ENCODE data around the gene SLC22A2.

Gene SLC22A2

GRCh38 chr6:160167604-160168399, 90.8 kb downstream of the SLC22A2 start:
- no peak for DNase-seq (ENCODE audit: low read depth, low spot score)

Measured in activated CD4-positive, CD25-positive, alpha-beta regulatory T cell treated with anti-CD3 and anti-CD28 coated beads, Interleukin-2, amount 50 U/mL, for 16 hours (primary cell).